Brain microvascular endothelial cell (primary cell): Measurements from ENCODE around the gene SPATC1L.

Source experiments
- DNase-seq: peaks from one replicate; pipeline ENCODE4 v3.0.0-alpha.2; 2020
- H3K27ac ChIP-seq: fragments of 250-450 bp; sonication (Bioruptor Pico); 2 replicates; pipeline ENCODE4 v1.5.1; 2020; ENCODE audit warnings: mild to moderate bottlenecking, moderate library complexity
- H3K27me3 ChIP-seq: fragments of 250-450 bp; sonication (Bioruptor Pico); replicated peaks from 2 replicates; pipeline ENCODE4 v1.5.1; 2020; ENCODE audit warnings: mild to moderate bottlenecking
- H3K36me3 ChIP-seq: fragments of 250-450 bp; sonication (Bioruptor Pico); replicated peaks from 2 replicates; pipeline ENCODE4 v1.5.1; 2020; ENCODE audit warnings: mild to moderate bottlenecking
- H3K4me3 ChIP-seq: 2 replicates; pipeline ENCODE4 v1.5.1; 2011; ENCODE audit warnings: low read depth, mild to moderate bottlenecking, control low read depth, low read length, moderate library complexity
- in situ Hi-C: cut with HindIII; loops from 2 replicates; pipeline ENCODE4 v1.10.0; 2017; ENCODE audit warnings: low sequenced_read_pairs, low pct_ligation_motif_present
- TF ChIP-seq, protein P1 (sequence below): IDR thresholded peaks from 2 replicates; pipeline ENCODE4 v1.5.1; 2011; ENCODE audit warnings: low read depth, mild to moderate bottlenecking, moderate library complexity, low read length, control low read depth, inconsistent platforms; ENCODE audit errors: missing control alignments

SPATC1L gene

DNA sequence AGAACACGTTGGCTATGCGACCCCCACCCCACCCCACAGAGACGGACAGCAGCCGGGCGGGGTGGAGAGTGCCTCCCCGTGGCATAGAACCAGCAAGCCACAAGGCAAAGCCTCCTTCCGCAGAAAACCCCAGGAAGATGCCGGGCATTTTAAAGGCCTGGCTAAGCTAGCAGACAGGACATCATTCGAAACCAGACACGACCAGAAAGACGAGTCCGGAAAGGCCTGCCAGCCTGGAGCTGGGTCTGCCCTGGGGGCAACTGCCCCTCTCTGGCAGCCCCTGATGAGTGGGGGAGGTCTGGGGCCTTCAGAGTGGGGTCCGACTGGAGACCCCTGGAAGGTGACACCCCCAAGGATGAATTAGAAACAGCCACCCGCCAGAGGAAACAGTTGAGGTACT is 37.4 kb downstream of the SPATC1L start:
- Histone ChIP-seq H3K27ac (no peak overlapping the region), H3K27me3 (no peaks in the 10 kb centered on the region), H3K4me3 (no peak overlapping the region), H3K36me3 (no peaks in the 10 kb centered on the region)
- TF ChIP-seq, protein P1, sequence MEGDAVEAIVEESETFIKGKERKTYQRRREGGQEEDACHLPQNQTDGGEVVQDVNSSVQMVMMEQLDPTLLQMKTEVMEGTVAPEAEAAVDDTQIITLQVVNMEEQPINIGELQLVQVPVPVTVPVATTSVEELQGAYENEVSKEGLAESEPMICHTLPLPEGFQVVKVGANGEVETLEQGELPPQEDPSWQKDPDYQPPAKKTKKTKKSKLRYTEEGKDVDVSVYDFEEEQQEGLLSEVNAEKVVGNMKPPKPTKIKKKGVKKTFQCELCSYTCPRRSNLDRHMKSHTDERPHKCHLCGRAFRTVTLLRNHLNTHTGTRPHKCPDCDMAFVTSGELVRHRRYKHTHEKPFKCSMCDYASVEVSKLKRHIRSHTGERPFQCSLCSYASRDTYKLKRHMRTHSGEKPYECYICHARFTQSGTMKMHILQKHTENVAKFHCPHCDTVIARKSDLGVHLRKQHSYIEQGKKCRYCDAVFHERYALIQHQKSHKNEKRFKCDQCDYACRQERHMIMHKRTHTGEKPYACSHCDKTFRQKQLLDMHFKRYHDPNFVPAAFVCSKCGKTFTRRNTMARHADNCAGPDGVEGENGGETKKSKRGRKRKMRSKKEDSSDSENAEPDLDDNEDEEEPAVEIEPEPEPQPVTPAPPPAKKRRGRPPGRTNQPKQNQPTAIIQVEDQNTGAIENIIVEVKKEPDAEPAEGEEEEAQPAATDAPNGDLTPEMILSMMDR: no peak
- in situ Hi-C loops: no loop called here
- no peak for DNase-seq

DNA sequence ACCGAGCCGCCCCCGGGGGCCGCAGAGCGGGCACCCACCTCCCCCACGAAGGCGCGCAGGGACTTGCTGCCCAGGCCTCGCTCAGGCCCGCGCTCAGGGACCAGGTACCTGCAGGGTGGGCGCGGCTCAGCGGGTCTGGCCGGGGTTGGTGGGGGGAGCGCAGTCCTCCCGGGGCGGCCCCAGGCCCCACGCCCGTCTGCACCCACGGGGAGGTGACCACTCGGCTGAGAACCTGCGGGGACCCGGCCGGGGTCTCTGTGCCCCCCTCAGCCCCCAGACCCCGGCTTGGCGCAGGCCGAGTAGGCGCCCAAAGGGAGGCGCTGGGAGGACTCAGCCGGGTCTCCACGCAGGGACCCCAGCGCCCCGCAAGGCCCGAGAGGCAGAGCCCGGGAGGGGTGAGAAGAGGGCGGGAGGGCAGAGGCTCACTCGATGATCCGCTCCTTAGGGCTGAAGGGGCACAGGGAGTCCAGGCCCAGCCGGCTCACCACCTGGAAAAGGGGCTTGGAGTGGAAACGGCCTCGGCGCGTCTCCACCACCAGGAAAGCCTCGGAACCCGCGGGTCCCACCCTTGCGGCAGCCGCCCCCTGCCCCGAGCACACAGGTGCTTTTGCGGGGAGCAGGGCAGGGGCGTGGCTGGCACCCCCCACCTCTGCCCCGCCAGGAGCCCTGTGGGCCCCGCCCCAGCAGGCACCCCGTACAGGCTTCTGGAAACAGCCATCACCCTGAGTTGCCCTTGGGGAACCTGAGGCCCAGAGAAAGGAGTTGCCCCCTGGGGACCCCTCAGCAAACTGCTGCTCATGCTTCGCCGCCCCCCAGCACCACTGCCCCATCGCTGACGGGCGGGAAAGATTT is 38.2 kb downstream of the SPATC1L start:
- TF ChIP-seq, protein P1: no peak
- Histone ChIP-seq H3K27me3 (no peaks in the 10 kb centered on the region), H3K27ac (no peak overlapping the region), H3K4me3 (no peak overlapping the region), H3K36me3 (no peaks in the 10 kb centered on the region)
- in situ Hi-C loops: no loop called here
- DNase-seq: no peak

DNA sequence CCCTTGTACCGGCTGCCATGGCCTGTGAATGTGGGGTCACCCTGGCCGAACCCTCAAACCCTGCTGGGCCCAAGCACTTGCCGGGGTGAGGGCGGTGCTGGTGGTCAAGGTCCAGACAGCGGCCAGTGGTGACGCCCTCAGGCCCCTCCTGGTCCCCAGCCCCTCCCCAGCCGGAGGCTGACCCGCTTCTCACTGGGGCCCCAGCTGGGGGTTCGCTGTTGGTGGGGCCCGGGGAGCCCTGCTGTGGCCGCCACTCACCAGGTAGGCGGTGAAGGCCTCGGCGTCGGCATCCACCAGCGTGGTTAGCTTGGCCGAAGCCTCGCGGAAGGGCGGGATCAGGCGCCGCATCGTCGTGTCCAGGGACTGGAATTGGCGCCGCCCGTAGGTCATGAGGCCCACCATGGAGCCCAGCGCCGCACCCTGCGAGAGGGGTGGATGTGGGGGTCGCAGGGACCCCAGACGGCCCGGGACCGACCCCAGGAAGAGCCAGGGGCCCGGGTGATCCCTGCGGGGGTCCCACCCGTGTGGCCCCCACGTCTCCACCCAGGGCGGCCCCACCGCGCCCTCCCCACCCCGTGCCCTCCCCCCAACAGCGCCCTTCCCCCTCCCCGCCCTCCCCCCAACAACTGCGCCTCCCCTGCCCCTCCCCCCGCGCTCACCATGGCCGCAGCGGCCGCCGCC is 39.0 kb downstream of the SPATC1L start:
- H3K36me3 ChIP-seq: no peaks in the 10 kb centered on the region
- in situ Hi-C loops: no loop called here
- DNase-seq: no peak
- no peak overlapping the region for H3K4me3 ChIP-seq
- H3K27ac ChIP-seq: no peak overlapping the region
- TF ChIP-seq, protein P1: no peak
- no peaks in the 10 kb centered on the region for H3K27me3 ChIP-seq

DNA sequence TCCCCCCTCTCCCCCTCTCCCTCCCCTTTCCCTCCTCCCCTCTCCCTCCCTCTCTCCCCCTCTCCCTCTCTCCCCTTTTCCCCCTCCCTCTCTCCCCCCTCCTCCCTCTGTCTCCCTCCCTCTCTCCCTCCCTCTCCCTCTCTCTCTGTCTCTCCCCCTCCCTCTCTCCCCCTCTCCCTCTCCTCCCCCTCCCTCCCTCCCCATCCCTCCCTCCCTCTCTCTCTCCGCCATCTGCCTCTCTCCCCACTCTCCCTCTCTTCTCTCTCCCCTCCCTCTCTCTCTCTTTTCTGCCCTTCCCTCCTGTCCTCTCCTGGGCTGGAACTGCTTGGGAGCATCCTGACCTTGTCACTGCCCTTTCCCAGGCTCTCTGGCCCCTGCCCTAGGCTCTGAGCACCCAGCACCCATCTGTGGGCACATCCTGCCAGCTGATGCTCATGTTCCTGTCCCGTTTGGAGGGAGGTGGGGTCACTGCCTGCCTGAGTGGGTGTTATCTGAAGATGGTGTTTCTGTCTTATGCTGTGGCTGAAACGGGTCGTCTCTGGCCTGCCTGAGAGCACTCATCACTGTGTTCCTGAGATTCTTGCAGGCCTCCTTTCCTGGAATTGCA is 39.7 kb downstream of the SPATC1L start:
- TF ChIP-seq, protein P1: no peak
- in situ Hi-C loops: no loop called here
- no peak overlapping the region for H3K27ac ChIP-seq
- H3K27me3 ChIP-seq: no peaks in the 10 kb centered on the region
- DNase-seq: no peak
- no peak overlapping the region for H3K4me3 ChIP-seq
- H3K36me3 ChIP-seq: no peaks in the 10 kb centered on the region

DNA sequence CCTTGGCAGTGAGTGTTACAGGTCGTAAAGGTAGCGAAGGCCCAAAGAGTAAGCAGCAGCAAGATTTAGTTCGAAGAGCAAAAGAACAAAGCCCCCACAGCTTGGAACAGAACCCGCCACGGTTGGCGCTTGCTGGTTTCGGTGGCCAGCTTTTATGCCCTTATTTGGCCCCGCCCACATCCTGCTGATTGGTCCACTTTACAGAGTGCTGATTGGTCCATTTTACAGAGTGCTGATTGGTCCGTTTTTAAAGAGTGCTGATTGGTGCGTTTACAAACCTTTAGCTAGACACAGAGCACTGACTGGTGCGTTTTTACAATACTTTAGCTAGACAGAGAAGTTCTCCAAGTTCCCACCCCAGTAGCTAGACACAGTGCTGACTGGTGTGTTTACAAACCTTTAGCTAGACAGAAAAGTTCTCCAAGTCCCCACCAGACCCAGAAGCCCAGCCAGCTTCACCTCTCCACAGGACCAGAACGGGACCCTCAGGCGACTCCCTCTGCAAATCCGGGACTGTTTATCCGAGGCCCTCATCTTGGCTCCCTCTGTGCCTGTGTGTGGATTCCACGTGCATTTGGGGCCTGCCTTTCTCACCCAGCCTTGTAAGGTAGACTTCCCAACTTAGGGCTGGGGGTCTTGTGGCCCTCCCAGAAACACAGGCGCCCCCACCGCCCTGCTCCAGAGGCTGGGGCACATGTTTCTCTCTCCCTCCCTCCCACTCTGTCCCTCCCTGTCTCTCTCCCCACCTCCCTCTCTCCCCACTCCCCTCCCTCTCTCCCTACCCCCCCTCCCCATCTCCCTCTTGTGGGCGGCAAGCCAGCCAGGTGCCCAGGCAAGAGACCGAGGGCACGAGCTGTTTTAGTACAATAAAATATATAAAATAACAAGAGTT is 41.4 kb downstream of the SPATC1L start:
- Histone ChIP-seq H3K36me3 (no peaks in the 10 kb centered on the region), H3K27me3 (no peaks in the 10 kb centered on the region), H3K4me3 (no peak overlapping the region), H3K27ac (no peak overlapping the region)
- no peak for DNase-seq
- in situ Hi-C loops: no loop called here
- TF ChIP-seq, protein P1: no peak
